H9 (cell line): ENCODE data around the gene PYGL. TPM values are rescaled to one million over a fixed set of nuclear protein-coding genes. Genes with fewer than 3 reads are reported as not detected.

Experiments
- DNase-seq: peaks from one replicate; pipeline ENCODE4 v3.0.0-alpha.2; 2017
- H2AFZ ChIP-seq: one replicate; pipeline ENCODE4 v1.6.1; 2013; ENCODE audit warnings: mild to moderate bottlenecking, low read length, control low read depth, moderate library complexity
- H2AK5ac ChIP-seq: 2 replicates; pipeline ENCODE4 v1.6.1; 2013; ENCODE audit warnings: low read length, control low read depth, mixed read lengths; ENCODE audit not compliant: insufficient read length
- H2BK120ac ChIP-seq: one replicate; pipeline ENCODE4 v1.6.1; 2013; ENCODE audit warnings: low read depth, mild to moderate bottlenecking, low read length, control low read depth, inconsistent platforms; ENCODE audit not compliant: poor library complexity, severe bottlenecking
- H2BK12ac ChIP-seq: 2 replicates; pipeline ENCODE4 v1.6.1; 2013; ENCODE audit warnings: low read length, control low read depth, mixed read lengths, low read depth; ENCODE audit not compliant: insufficient read length
- H2BK15ac ChIP-seq: 2 replicates; pipeline ENCODE4 v1.6.1; 2013; ENCODE audit warnings: low read depth, low read length, control low read depth
- H2BK20ac ChIP-seq: one replicate; pipeline ENCODE4 v1.6.1; 2013; ENCODE audit warnings: low read depth, mild to moderate bottlenecking, low read length, control low read depth, inconsistent platforms; ENCODE audit not compliant: poor library complexity, severe bottlenecking
- H2BK5ac ChIP-seq: 2 replicates; pipeline ENCODE4 v1.6.1; 2013; ENCODE audit warnings: low read length, control low read depth, mixed read lengths; ENCODE audit not compliant: insufficient read length
- H3K14ac ChIP-seq: 2 replicates; pipeline ENCODE4 v1.6.1; 2013; ENCODE audit warnings: low read length, control low read depth; ENCODE audit not compliant: insufficient read depth
- H3K18ac ChIP-seq: 2 replicates; pipeline ENCODE4 v1.6.1; 2013; ENCODE audit warnings: low read depth, mild to moderate bottlenecking, mixed read lengths, low read length, control low read depth; ENCODE audit not compliant: insufficient read length
- H3K23ac ChIP-seq: 2 replicates; pipeline ENCODE4 v1.6.1; 2013; ENCODE audit warnings: low read length, control low read depth, mixed read lengths, low read depth; ENCODE audit not compliant: insufficient read length
- H3K23me2 ChIP-seq: 2 replicates; pipeline ENCODE4 v1.6.1; 2013; ENCODE audit warnings: low read depth, mild to moderate bottlenecking, mixed read lengths, low read length, control low read depth; ENCODE audit not compliant: insufficient read length, poor library complexity, severe bottlenecking
- H3K27ac ChIP-seq: 2 replicates; pipeline ENCODE4 v1.5.1; 2013; ENCODE audit warnings: low read length, control low read depth, mixed read lengths, low read depth; ENCODE audit not compliant: insufficient read length
- H3K27me3 ChIP-seq: 2 replicates; pipeline ENCODE4 v1.6.1; 2013; ENCODE audit warnings: low read length, control low read depth, inconsistent platforms; ENCODE audit not compliant: insufficient read depth
- H3K4ac ChIP-seq: 2 replicates; pipeline ENCODE4 v1.6.1; 2013; ENCODE audit warnings: low read depth, mild to moderate bottlenecking, control low read depth, inconsistent platforms, low read length, moderate library complexity
- H3K4me1 ChIP-seq: 2 replicates; pipeline ENCODE4 v1.6.1; 2013; ENCODE audit warnings: low read length, control low read depth, inconsistent platforms; ENCODE audit not compliant: insufficient read depth
- H3K4me2 ChIP-seq: 2 replicates; pipeline ENCODE4 v1.6.1; 2013; ENCODE audit warnings: low read length, control low read depth, mixed read lengths; ENCODE audit not compliant: insufficient read length, insufficient read depth
- H3K56ac ChIP-seq: 2 replicates; pipeline ENCODE4 v1.6.1; 2013; ENCODE audit warnings: low read depth, mild to moderate bottlenecking, mixed read lengths, low read length, control low read depth; ENCODE audit not compliant: insufficient read length
- H3K79me1 ChIP-seq: 2 replicates; pipeline ENCODE4 v1.6.1; 2013; ENCODE audit warnings: low read depth, mild to moderate bottlenecking, moderate library complexity, low read length, control low read depth, inconsistent platforms; ENCODE audit not compliant: insufficient read depth, poor library complexity, severe bottlenecking
- H3K79me2 ChIP-seq: 2 replicates; pipeline ENCODE4 v1.6.1; 2013; ENCODE audit warnings: low read length, control low read depth, inconsistent platforms; ENCODE audit not compliant: insufficient read depth
- H3K9ac ChIP-seq: 2 replicates; pipeline ENCODE4 v1.6.1; 2013; ENCODE audit warnings: low read length, control low read depth, mixed read lengths; ENCODE audit not compliant: insufficient read length; ENCODE audit errors: extremely low read depth
- H3K9me3 ChIP-seq: one replicate; pipeline ENCODE4 v1.6.1; 2013; ENCODE audit warnings: low read depth, low read length, inconsistent platforms; ENCODE audit not compliant: control insufficient read depth
- H3T11ph ChIP-seq: one replicate; pipeline ENCODE4 v1.6.1; 2013; ENCODE audit warnings: mild to moderate bottlenecking, low read length, control low read depth, inconsistent platforms
- H4K20me1 ChIP-seq: one replicate; pipeline ENCODE4 v1.6.1; 2013; ENCODE audit not compliant: control insufficient read depth, insufficient read length, insufficient read depth
- H4K5ac ChIP-seq: 2 replicates; pipeline ENCODE4 v1.6.1; 2013; ENCODE audit warnings: low read depth, mild to moderate bottlenecking, mixed read lengths, low read length, control low read depth; ENCODE audit not compliant: insufficient read length
- H4K8ac ChIP-seq: replicated peaks from 2 replicates; pipeline ENCODE4 v1.6.1; 2013; ENCODE audit warnings: low read length, control low read depth, mixed read lengths, low read depth; ENCODE audit not compliant: insufficient read length
- H4K91ac ChIP-seq: 2 replicates; pipeline ENCODE4 v1.6.1; 2013; ENCODE audit warnings: low read depth, mild to moderate bottlenecking, moderate library complexity, mixed read lengths, low read length, control low read depth; ENCODE audit not compliant: insufficient read length
- H3K27ac Mint-ChIP-seq, 3 experiments: 2 replicates in 2 of 3; 3 replicates in 1 of 3; pipeline ENCODE4 v1.8.0; 2020 to 2021; ENCODE audit warnings: mixed read lengths in 3 of 3, mild to moderate bottlenecking in 1 of 3, moderate library complexity in 1 of 3
- H3K27me3 Mint-ChIP-seq: 2 replicates; pipeline ENCODE4 v1.8.0; 2021; ENCODE audit warnings: low read depth, mild to moderate bottlenecking, moderate library complexity, mixed read lengths
- H3K36me3 Mint-ChIP-seq, 3 experiments: 2 replicates in 2 of 3; 3 replicates in 1 of 3; pipeline ENCODE4 v1.8.0; 2020 to 2021; ENCODE audit warnings: low read depth in 3 of 3, mixed read lengths in 3 of 3; ENCODE audit not compliant: insufficient read depth in 1 of 3
- H3K4me1 Mint-ChIP-seq, 2 experiments: 2 replicates each; pipeline ENCODE4 v1.8.0; 2020; ENCODE audit warnings: mixed read lengths in 2 of 2
- H3K4me3 Mint-ChIP-seq, 2 experiments: 2 replicates in 1 of 2; 3 replicates in 1 of 2; pipeline ENCODE4 v1.8.0; 2020 to 2021; ENCODE audit warnings: mild to moderate bottlenecking in 2 of 2, mixed read lengths in 2 of 2, moderate library complexity in 1 of 2
- H3K9me3 Mint-ChIP-seq, 2 experiments: 2 replicates in 1 of 2; 3 replicates in 1 of 2; pipeline ENCODE4 v1.8.0; 2020; ENCODE audit warnings: mild to moderate bottlenecking in 2 of 2, mixed read lengths in 2 of 2, moderate library complexity in 1 of 2
- WGBS: extraction: QIAGEN DNeasy Blood & Tissue Kit; methylation state at CpG from one replicate; pipeline ENCODE4 v1.1.7; 2013; ENCODE audit warnings: missing lambda C conversion rate, low lambda C conversion rate, mixed read lengths; ENCODE audit not compliant: insufficient read length; ENCODE audit errors: extremely low coverage; 5-methylcytosine and 5-hydroxymethylcytosine counted together
- total RNA-seq: library from RNA; stranded (reverse); gene quantifications from 2 replicates; pipeline ENCODE4 v1.2.1, GENCODE V29; 2021
- TF ChIP-seq, protein P1 (sequence below): fragments of 200-600 bp; sonication (generic); conservative IDR thresholded peaks from 3 replicates; pipeline ENCODE4 v1.8.0; 2021; ENCODE audit warnings: antibody characterized with exemption, mild to moderate bottlenecking

PYGL gene
- total RNA-seq, 1 experiment from 2014 or later = 53.8 TPM

DNA sequence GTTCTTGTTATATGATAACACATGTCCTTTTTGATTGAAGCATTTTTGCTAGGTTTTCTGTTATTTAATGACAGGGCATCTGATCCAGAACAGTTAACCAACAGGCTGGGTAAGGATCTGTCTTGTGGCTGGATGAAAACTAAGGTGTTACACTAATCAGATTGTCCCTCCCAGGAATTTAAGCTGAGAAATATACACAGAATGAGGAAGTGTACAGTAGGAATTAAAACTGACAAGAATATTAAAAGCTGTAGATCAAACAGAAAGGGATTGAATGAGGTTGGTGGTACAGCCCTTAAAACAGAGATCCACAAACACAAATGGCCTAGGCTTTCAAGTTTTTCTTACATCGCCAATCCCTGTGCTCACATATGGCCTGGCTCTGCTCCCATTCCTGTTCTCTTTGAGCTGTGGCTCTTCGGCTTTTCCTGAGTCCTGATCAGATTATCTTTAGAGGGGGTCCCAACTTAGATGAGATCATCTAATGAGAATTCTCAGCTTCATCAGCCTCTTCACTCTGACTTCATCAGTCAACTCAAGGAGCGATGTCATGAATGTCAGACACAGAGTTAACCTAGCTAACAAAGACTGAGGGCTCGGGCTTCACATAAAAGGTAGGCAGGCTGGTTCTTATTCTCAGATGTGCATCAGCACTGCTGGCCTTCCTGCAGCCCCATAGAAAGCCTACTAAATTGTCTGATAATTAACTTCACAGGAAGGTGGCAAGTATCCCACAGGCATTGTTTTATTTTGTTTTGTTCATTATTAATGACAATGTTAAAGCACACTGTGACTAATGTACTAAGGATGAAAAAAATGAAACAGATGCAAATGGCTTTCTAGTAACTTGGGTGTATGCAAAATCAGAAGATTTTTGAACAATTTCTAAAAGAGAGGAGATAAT is 11.4 kb downstream of the PYGL start:
- Histone ChIP-seq H2BK15ac (no peak overlapping the region), H4K91ac (no peak overlapping the region), H3K4me2 (no peak overlapping the region), H2BK20ac (no peak overlapping the region), H3K79me2 (no peaks in the 10 kb centered on the region), H3K18ac (no peak overlapping the region), H3T11ph (no peak overlapping the region), H3K27me3 (no peaks in the 10 kb centered on the region), H2AFZ (no peak overlapping the region), H4K8ac (no peak overlapping the region), H3K56ac (no peak overlapping the region), H4K5ac (no peak overlapping the region), H4K20me1 (no peaks in the 10 kb centered on the region), H2AK5ac (no peak overlapping the region), H3K79me1 (no peaks in the 10 kb centered on the region), H3K27ac (no peak overlapping the region), H3K9me3 (no peaks in the 10 kb centered on the region), H3K4me1 (no peaks in the 10 kb centered on the region), H3K23ac (no peak overlapping the region), H2BK120ac (no peak overlapping the region), H3K9ac (no peak overlapping the region), H3K23me2 (no peaks in the 10 kb centered on the region), H2BK12ac (no peak overlapping the region), H2BK5ac (no peak overlapping the region), H3K4ac (no peak overlapping the region), H3K14ac (no peak overlapping the region)
- no peak for DNase-seq
- H3K9me3 Mint-ChIP-seq = no peaks in the 10 kb centered on the region
- no CpG with 5 or more reads among the region's 4 CpGs for WGBS
- H3K4me3 Mint-ChIP-seq = no peak overlapping the region
- no peaks in the 10 kb centered on the region for H3K4me1 Mint-ChIP-seq
- peaks cover 5 to 36% (median 8%) of the 10 kb centered on the region in 3 experiments; a peak in 5 of 7 replicates for H3K36me3 Mint-ChIP-seq
- H3K27ac Mint-ChIP-seq = no peak overlapping the region
- TF ChIP-seq, protein P1, sequence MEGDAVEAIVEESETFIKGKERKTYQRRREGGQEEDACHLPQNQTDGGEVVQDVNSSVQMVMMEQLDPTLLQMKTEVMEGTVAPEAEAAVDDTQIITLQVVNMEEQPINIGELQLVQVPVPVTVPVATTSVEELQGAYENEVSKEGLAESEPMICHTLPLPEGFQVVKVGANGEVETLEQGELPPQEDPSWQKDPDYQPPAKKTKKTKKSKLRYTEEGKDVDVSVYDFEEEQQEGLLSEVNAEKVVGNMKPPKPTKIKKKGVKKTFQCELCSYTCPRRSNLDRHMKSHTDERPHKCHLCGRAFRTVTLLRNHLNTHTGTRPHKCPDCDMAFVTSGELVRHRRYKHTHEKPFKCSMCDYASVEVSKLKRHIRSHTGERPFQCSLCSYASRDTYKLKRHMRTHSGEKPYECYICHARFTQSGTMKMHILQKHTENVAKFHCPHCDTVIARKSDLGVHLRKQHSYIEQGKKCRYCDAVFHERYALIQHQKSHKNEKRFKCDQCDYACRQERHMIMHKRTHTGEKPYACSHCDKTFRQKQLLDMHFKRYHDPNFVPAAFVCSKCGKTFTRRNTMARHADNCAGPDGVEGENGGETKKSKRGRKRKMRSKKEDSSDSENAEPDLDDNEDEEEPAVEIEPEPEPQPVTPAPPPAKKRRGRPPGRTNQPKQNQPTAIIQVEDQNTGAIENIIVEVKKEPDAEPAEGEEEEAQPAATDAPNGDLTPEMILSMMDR = no peak
- no peaks in the 10 kb centered on the region for H3K27me3 Mint-ChIP-seq
